H9 (cell line): ENCODE data around the gene DLX1. TPM values are rescaled to one million over a fixed set of nuclear protein-coding genes. Genes with fewer than 3 reads are reported as not detected.

Source experiments
- DNase-seq: peaks from one replicate; pipeline ENCODE4 v3.0.0-alpha.2; 2017
- H2AFZ ChIP-seq: one replicate; pipeline ENCODE4 v1.6.1; 2013; ENCODE audit warnings: mild to moderate bottlenecking, low read length, control low read depth, moderate library complexity
- H2AK5ac ChIP-seq: 2 replicates; pipeline ENCODE4 v1.6.1; 2013; ENCODE audit warnings: low read length, control low read depth, mixed read lengths; ENCODE audit not compliant: insufficient read length
- H2BK120ac ChIP-seq: one replicate; pipeline ENCODE4 v1.6.1; 2013; ENCODE audit warnings: low read depth, mild to moderate bottlenecking, low read length, control low read depth, inconsistent platforms; ENCODE audit not compliant: poor library complexity, severe bottlenecking
- H2BK12ac ChIP-seq: 2 replicates; pipeline ENCODE4 v1.6.1; 2013; ENCODE audit warnings: low read length, control low read depth, mixed read lengths, low read depth; ENCODE audit not compliant: insufficient read length
- H2BK15ac ChIP-seq: 2 replicates; pipeline ENCODE4 v1.6.1; 2013; ENCODE audit warnings: low read depth, low read length, control low read depth
- H2BK20ac ChIP-seq: one replicate; pipeline ENCODE4 v1.6.1; 2013; ENCODE audit warnings: low read depth, mild to moderate bottlenecking, low read length, control low read depth, inconsistent platforms; ENCODE audit not compliant: poor library complexity, severe bottlenecking
- H2BK5ac ChIP-seq: 2 replicates; pipeline ENCODE4 v1.6.1; 2013; ENCODE audit warnings: low read length, control low read depth, mixed read lengths; ENCODE audit not compliant: insufficient read length
- H3K14ac ChIP-seq: 2 replicates; pipeline ENCODE4 v1.6.1; 2013; ENCODE audit warnings: low read length, control low read depth; ENCODE audit not compliant: insufficient read depth
- H3K18ac ChIP-seq: 2 replicates; pipeline ENCODE4 v1.6.1; 2013; ENCODE audit warnings: low read depth, mild to moderate bottlenecking, mixed read lengths, low read length, control low read depth; ENCODE audit not compliant: insufficient read length
- H3K23ac ChIP-seq: 2 replicates; pipeline ENCODE4 v1.6.1; 2013; ENCODE audit warnings: low read length, control low read depth, mixed read lengths, low read depth; ENCODE audit not compliant: insufficient read length
- H3K23me2 ChIP-seq: 2 replicates; pipeline ENCODE4 v1.6.1; 2013; ENCODE audit warnings: low read depth, mild to moderate bottlenecking, mixed read lengths, low read length, control low read depth; ENCODE audit not compliant: insufficient read length, poor library complexity, severe bottlenecking
- H3K27ac ChIP-seq: 2 replicates; pipeline ENCODE4 v1.5.1; 2013; ENCODE audit warnings: low read length, control low read depth, mixed read lengths, low read depth; ENCODE audit not compliant: insufficient read length
- H3K27me3 ChIP-seq: 2 replicates; pipeline ENCODE4 v1.6.1; 2013; ENCODE audit warnings: low read length, control low read depth, inconsistent platforms; ENCODE audit not compliant: insufficient read depth
- H3K4ac ChIP-seq: 2 replicates; pipeline ENCODE4 v1.6.1; 2013; ENCODE audit warnings: low read depth, mild to moderate bottlenecking, control low read depth, inconsistent platforms, low read length, moderate library complexity
- H3K4me1 ChIP-seq: 2 replicates; pipeline ENCODE4 v1.6.1; 2013; ENCODE audit warnings: low read length, control low read depth, inconsistent platforms; ENCODE audit not compliant: insufficient read depth
- H3K4me2 ChIP-seq: 2 replicates; pipeline ENCODE4 v1.6.1; 2013; ENCODE audit warnings: low read length, control low read depth, mixed read lengths; ENCODE audit not compliant: insufficient read length, insufficient read depth
- H3K56ac ChIP-seq: 2 replicates; pipeline ENCODE4 v1.6.1; 2013; ENCODE audit warnings: low read depth, mild to moderate bottlenecking, mixed read lengths, low read length, control low read depth; ENCODE audit not compliant: insufficient read length
- H3K79me1 ChIP-seq: 2 replicates; pipeline ENCODE4 v1.6.1; 2013; ENCODE audit warnings: low read depth, mild to moderate bottlenecking, moderate library complexity, low read length, control low read depth, inconsistent platforms; ENCODE audit not compliant: insufficient read depth, poor library complexity, severe bottlenecking
- H3K79me2 ChIP-seq: 2 replicates; pipeline ENCODE4 v1.6.1; 2013; ENCODE audit warnings: low read length, control low read depth, inconsistent platforms; ENCODE audit not compliant: insufficient read depth
- H3K9ac ChIP-seq: 2 replicates; pipeline ENCODE4 v1.6.1; 2013; ENCODE audit warnings: low read length, control low read depth, mixed read lengths; ENCODE audit not compliant: insufficient read length; ENCODE audit errors: extremely low read depth
- H3K9me3 ChIP-seq: one replicate; pipeline ENCODE4 v1.6.1; 2013; ENCODE audit warnings: low read depth, low read length, inconsistent platforms; ENCODE audit not compliant: control insufficient read depth
- H3T11ph ChIP-seq: one replicate; pipeline ENCODE4 v1.6.1; 2013; ENCODE audit warnings: mild to moderate bottlenecking, low read length, control low read depth, inconsistent platforms
- H4K20me1 ChIP-seq: one replicate; pipeline ENCODE4 v1.6.1; 2013; ENCODE audit not compliant: control insufficient read depth, insufficient read length, insufficient read depth
- H4K5ac ChIP-seq: 2 replicates; pipeline ENCODE4 v1.6.1; 2013; ENCODE audit warnings: low read depth, mild to moderate bottlenecking, mixed read lengths, low read length, control low read depth; ENCODE audit not compliant: insufficient read length
- H4K8ac ChIP-seq: replicated peaks from 2 replicates; pipeline ENCODE4 v1.6.1; 2013; ENCODE audit warnings: low read length, control low read depth, mixed read lengths, low read depth; ENCODE audit not compliant: insufficient read length
- H4K91ac ChIP-seq: 2 replicates; pipeline ENCODE4 v1.6.1; 2013; ENCODE audit warnings: low read depth, mild to moderate bottlenecking, moderate library complexity, mixed read lengths, low read length, control low read depth; ENCODE audit not compliant: insufficient read length
- H3K27ac Mint-ChIP-seq, 3 experiments: 2 replicates in 2 of 3; 3 replicates in 1 of 3; pipeline ENCODE4 v1.8.0; 2020 to 2021; ENCODE audit warnings: mixed read lengths in 3 of 3, mild to moderate bottlenecking in 1 of 3, moderate library complexity in 1 of 3
- H3K27me3 Mint-ChIP-seq: 2 replicates; pipeline ENCODE4 v1.8.0; 2021; ENCODE audit warnings: low read depth, mild to moderate bottlenecking, moderate library complexity, mixed read lengths
- H3K36me3 Mint-ChIP-seq, 3 experiments: 2 replicates in 2 of 3; 3 replicates in 1 of 3; pipeline ENCODE4 v1.8.0; 2020 to 2021; ENCODE audit warnings: low read depth in 3 of 3, mixed read lengths in 3 of 3; ENCODE audit not compliant: insufficient read depth in 1 of 3
- H3K4me1 Mint-ChIP-seq, 2 experiments: 2 replicates each; pipeline ENCODE4 v1.8.0; 2020; ENCODE audit warnings: mixed read lengths in 2 of 2
- H3K4me3 Mint-ChIP-seq, 2 experiments: 2 replicates in 1 of 2; 3 replicates in 1 of 2; pipeline ENCODE4 v1.8.0; 2020 to 2021; ENCODE audit warnings: mild to moderate bottlenecking in 2 of 2, mixed read lengths in 2 of 2, moderate library complexity in 1 of 2
- H3K9me3 Mint-ChIP-seq, 2 experiments: 2 replicates in 1 of 2; 3 replicates in 1 of 2; pipeline ENCODE4 v1.8.0; 2020; ENCODE audit warnings: mild to moderate bottlenecking in 2 of 2, mixed read lengths in 2 of 2, moderate library complexity in 1 of 2
- WGBS: extraction: QIAGEN DNeasy Blood & Tissue Kit; methylation state at CpG from one replicate; pipeline ENCODE4 v1.1.7; 2013; ENCODE audit warnings: missing lambda C conversion rate, low lambda C conversion rate, mixed read lengths; ENCODE audit not compliant: insufficient read length; ENCODE audit errors: extremely low coverage; 5-methylcytosine and 5-hydroxymethylcytosine counted together
- total RNA-seq: library from RNA; stranded (reverse); gene quantifications from 2 replicates; pipeline ENCODE4 v1.2.1, GENCODE V29; 2021
- TF ChIP-seq, protein P1 (sequence below): fragments of 200-600 bp; sonication (generic); conservative IDR thresholded peaks from 3 replicates; pipeline ENCODE4 v1.8.0; 2021; ENCODE audit warnings: antibody characterized with exemption, mild to moderate bottlenecking

The DLX1 gene
- total RNA-seq, 1 experiment from 2014 or later: not detected

DNA sequence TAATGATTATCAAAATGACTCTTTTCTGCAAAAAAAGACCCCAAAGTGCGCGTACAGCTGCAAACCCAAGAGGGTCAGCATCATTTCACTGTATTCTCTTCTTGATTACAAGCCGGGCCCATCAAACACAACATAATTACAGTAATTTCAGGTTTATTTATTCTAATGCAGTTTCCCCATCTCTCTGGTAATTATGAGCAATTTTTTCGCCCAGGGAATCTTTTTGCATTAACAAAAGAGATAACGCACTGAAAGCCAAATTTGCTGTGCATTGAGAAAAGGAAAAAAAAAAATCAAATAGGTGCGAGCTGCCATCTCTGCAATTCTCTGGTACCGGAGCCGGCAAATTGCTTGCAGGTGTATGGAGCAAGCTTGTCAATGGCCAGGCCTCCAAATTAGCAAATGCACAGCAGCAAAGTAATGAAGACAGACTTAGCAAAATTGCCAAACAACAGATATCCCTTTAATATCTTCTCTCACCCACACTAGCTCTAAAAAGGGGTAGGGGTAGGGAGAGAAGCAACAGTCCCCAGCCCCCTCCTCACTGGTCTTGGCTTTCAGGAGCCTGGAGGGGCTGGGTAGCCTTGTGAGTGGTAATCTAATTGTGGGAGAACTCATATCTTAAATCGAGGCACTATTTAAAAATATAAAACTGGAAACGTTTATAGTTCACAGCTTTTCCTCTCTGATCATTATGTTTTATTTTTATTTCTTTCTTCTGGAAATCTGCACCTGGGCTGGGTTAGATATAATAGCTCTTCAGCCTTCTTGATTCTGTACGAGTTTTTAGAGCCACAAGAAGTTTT, 6.7 kb downstream of the DLX1 start:
- no peak overlapping the region for H3K9ac ChIP-seq
- H2BK5ac ChIP-seq: no peak overlapping the region
- no peak overlapping the region for H2BK12ac ChIP-seq
- peaks cover 90% of the 10 kb centered on the region for H3K27me3 ChIP-seq
- H2AFZ ChIP-seq: no peak overlapping the region
- H4K20me1 ChIP-seq: no peaks in the 10 kb centered on the region
- H3K56ac ChIP-seq: no peak overlapping the region
- H3K18ac ChIP-seq: no peak overlapping the region
- peaks cover 100% of the 10 kb centered on the region for H3K27me3 Mint-ChIP-seq
- H4K8ac ChIP-seq: no peak overlapping the region
- no peaks in the 10 kb centered on the region for H3K79me1 ChIP-seq
- no CpG with 5 or more reads among the region's 11 CpGs for WGBS
- H3K4me2 ChIP-seq: no peak overlapping the region
- H3K4me1 ChIP-seq: peaks cover 2% of the 10 kb centered on the region; the same call in 1 of the 2 replicates
- H3K4me3 Mint-ChIP-seq: no peak overlapping the region; a peak in 1 of 5 replicates
- no peak overlapping the region for H3K23ac ChIP-seq
- no peaks in the 10 kb centered on the region for H3K79me2 ChIP-seq
- H2BK15ac ChIP-seq: no peak overlapping the region
- H3K4me1 Mint-ChIP-seq: peaks cover 42 to 62% of the 10 kb centered on the region in 2 experiments
- peaks cover 5 to 16% of the 10 kb centered on the region in 2 experiments; a peak in 3 of 5 replicates for H3K9me3 Mint-ChIP-seq
- peaks cover 18% of the 10 kb centered on the region for H3K23me2 ChIP-seq
- no peak overlapping the region for H4K91ac ChIP-seq
- H3K9me3 ChIP-seq: no peaks in the 10 kb centered on the region
- H3K27ac ChIP-seq: no peak overlapping the region
- no peak overlapping the region for H2BK20ac ChIP-seq
- H3K14ac ChIP-seq: no peak overlapping the region
- H3K4ac ChIP-seq: no peak overlapping the region
- DNase-seq: no peak
- no peak overlapping the region for H3T11ph ChIP-seq
- no peaks in the 10 kb centered on the region; a peak in 4 of 7 replicates for H3K36me3 Mint-ChIP-seq
- no peak overlapping the region for H2BK120ac ChIP-seq
- H4K5ac ChIP-seq: no peak overlapping the region
- H3K27ac Mint-ChIP-seq: no peak overlapping the region
- TF ChIP-seq, protein P1, sequence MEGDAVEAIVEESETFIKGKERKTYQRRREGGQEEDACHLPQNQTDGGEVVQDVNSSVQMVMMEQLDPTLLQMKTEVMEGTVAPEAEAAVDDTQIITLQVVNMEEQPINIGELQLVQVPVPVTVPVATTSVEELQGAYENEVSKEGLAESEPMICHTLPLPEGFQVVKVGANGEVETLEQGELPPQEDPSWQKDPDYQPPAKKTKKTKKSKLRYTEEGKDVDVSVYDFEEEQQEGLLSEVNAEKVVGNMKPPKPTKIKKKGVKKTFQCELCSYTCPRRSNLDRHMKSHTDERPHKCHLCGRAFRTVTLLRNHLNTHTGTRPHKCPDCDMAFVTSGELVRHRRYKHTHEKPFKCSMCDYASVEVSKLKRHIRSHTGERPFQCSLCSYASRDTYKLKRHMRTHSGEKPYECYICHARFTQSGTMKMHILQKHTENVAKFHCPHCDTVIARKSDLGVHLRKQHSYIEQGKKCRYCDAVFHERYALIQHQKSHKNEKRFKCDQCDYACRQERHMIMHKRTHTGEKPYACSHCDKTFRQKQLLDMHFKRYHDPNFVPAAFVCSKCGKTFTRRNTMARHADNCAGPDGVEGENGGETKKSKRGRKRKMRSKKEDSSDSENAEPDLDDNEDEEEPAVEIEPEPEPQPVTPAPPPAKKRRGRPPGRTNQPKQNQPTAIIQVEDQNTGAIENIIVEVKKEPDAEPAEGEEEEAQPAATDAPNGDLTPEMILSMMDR: no peak
- no peak overlapping the region for H2AK5ac ChIP-seq
